Karpas-422 (cell line): ENCODE results near the gene SPATA17. TPM values are rescaled to one million over a fixed set of nuclear protein-coding genes. Genes with fewer than 3 reads are reported as not detected.

Experiments used
- DNase-seq: peaks from one replicate; pipeline ENCODE4 v3.0.0-alpha.2; 2015
- H2AFZ ChIP-seq: fragments of 200-600 bp; sonication (generic); 2 replicates; pipeline ENCODE4 v1.6.1; 2014; ENCODE audit warnings: antibody characterized with exemption, low read length, mixed read lengths
- H3K27ac ChIP-seq: fragments of 200-600 bp; sonication (generic); 2 replicates; pipeline ENCODE4 v1.5.1; 2014; ENCODE audit warnings: mild to moderate bottlenecking, low read length, moderate library complexity
- H3K27me3 ChIP-seq: fragments of 200-600 bp; sonication (generic); 2 replicates; pipeline ENCODE4 v1.6.1; 2014; ENCODE audit warnings: low read length, mixed read lengths
- H3K36me3 ChIP-seq: fragments of 200-600 bp; sonication (generic); 2 replicates; pipeline ENCODE4 v1.6.1; 2014; ENCODE audit warnings: low read length, mixed read lengths; ENCODE audit not compliant: insufficient read depth
- H3K4me1 ChIP-seq: fragments of 200-600 bp; sonication (generic); 2 replicates; pipeline ENCODE4 v1.6.1; 2014; ENCODE audit warnings: mild to moderate bottlenecking, low read length, mixed read lengths
- H3K4me2 ChIP-seq: fragments of 200-600 bp; sonication (generic); 2 replicates; pipeline ENCODE4 v1.6.1; 2014; ENCODE audit warnings: low read length, low read depth, mild to moderate bottlenecking; ENCODE audit not compliant: poor library complexity, severe bottlenecking
- H3K4me3 ChIP-seq: fragments of 200-600 bp; sonication (generic); 2 replicates; pipeline ENCODE4 v1.5.1; 2014; ENCODE audit warnings: mild to moderate bottlenecking, antibody characterized with exemption, low read length, mixed read lengths
- H3K79me2 ChIP-seq: fragments of 200-600 bp; sonication (generic); 2 replicates; pipeline ENCODE4 v1.6.1; 2014; ENCODE audit warnings: mild to moderate bottlenecking, low read length, mixed read lengths
- H3K9ac ChIP-seq: fragments of 200-600 bp; sonication (generic); 2 replicates; pipeline ENCODE4 v1.6.0; 2014; ENCODE audit warnings: low read length
- H3K9me2 ChIP-seq: fragments of 200-600 bp; sonication (generic), shearing (Covaris generic); replicated peaks from 2 replicates; pipeline ENCODE4 v1.6.0; 2014; ENCODE audit warnings: mild to moderate bottlenecking, low read length, moderate library complexity; ENCODE audit not compliant: insufficient read depth
- H3K9me3 ChIP-seq: fragments of 300-700, 200-600 bp; sonication (generic); 2 replicates; pipeline ENCODE4 v1.6.1; 2014; ENCODE audit warnings: low read length, mixed read lengths
- H4K20me1 ChIP-seq: fragments of 200-600 bp; sonication (generic); 2 replicates; pipeline ENCODE4 v1.6.1; 2014; ENCODE audit warnings: mild to moderate bottlenecking, antibody characterized with exemption, low read length, low read depth; ENCODE audit not compliant: insufficient read depth
- total RNA-seq: library from RNA; depleted of rRNA; stranded (reverse); fragments of >200 nt; shearing (Covaris generic); gene quantifications from 2 replicates; pipeline ENCODE4 v1.2.3, GENCODE V29; 2014; ENCODE audit warnings: low replicate concordance

The SPATA17 gene
- total RNA-seq, 1 experiment from 2014 or later: 6.6 TPM

DNA sequence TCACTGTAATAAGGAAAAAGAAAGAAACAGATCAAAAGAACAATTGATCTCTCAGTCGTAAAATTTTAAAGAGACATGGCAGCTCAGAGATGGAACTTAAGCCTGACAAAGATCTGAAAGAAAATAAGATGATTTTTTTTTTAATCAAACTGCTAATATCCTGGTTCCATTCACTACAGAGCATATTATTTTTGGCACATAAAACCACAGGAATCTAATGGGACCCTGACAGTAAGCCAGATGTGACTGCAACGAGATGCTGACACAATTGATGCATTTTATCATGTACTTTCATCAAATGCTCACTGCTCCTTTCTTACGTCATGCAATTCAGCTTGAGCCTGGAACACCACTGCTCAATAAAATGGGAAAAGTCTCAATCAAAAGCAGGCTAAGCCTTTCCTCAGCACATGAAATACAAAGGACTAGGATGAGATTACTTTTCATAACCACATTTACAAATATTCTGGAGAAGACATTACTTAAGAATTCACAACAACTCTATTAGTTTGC is 16.9 kb upstream of the SPATA17 start:
- Histone ChIP-seq H4K20me1 (no peaks in the 10 kb centered on the region), H3K27me3 (no peaks in the 10 kb centered on the region), H3K9me2 (no peaks in the 10 kb centered on the region), H3K9ac (no peak overlapping the region), H3K4me2 (no peak overlapping the region), H3K36me3 (peaks cover 53% of the 10 kb centered on the region; the same call in 1 of the 2 replicates), H3K9me3 (no peaks in the 10 kb centered on the region), H3K4me3 (no peak overlapping the region), H3K27ac (no peak overlapping the region), H3K79me2 (peaks cover 91% of the 10 kb centered on the region), H2AFZ (no peak overlapping the region), H3K4me1 (no peaks in the 10 kb centered on the region; the same call in 1 of the 2 replicates)
- DNase-seq: no peak

DNA sequence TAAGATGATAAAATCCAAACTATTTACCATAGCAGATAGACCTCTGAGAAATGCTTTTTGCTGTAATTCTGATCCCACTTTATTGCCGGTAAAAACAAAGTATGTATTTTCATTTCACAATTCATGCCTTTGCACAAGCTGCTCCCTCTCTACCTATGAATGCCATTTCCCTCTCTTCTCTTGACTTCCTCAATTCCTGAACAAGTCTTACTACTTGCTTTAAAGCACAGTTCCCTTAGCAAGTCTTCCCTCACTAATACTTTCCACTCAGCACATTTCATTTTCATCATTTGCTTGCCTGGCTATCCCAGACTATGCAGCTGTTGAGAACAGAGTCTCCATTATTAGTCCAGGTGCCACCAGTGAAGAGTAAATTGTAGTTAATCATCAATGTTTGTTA is 14.0 kb upstream of the SPATA17 start:
- Histone ChIP-seq H3K36me3 (peaks cover 36% of the 10 kb centered on the region; the same call in 1 of the 2 replicates), H3K4me1 (peaks cover 14% of the 10 kb centered on the region), H3K4me2 (no peak overlapping the region), H3K27ac (no peak overlapping the region), H3K9me3 (no peaks in the 10 kb centered on the region), H2AFZ (no peak overlapping the region), H4K20me1 (no peaks in the 10 kb centered on the region), H3K4me3 (no peak overlapping the region), H3K9ac (no peak overlapping the region), H3K9me2 (no peaks in the 10 kb centered on the region), H3K27me3 (no peaks in the 10 kb centered on the region), H3K79me2 (peaks cover 90% of the 10 kb centered on the region)
- DNase-seq: no peak

DNA sequence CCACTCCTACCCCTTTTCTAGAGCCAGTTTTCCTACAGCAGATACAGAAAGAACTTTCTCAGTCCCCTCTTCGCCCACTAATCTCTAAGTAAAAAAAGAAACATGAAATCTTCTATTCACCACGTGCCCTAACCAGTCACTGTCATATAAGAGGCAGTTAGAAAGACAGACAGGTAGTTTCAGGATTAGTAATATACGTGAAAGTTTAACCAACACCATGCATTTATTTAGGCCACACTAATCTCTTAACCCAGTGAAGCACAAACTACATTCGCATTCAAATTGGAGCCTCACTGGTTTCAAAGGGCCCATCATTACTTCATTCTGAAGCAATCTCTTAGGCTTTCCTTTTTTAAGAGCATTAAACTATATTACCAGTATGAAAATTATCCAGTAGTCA is 10.3 kb upstream of the SPATA17 start:
- Histone ChIP-seq H3K4me2 (no peak overlapping the region), H3K9ac (no peak overlapping the region), H3K27ac (peak overlapping the region; percentile 7; the same call in 1 of the 2 replicates), H3K4me3 (no peak overlapping the region), H3K79me2 (peaks cover 98% of the 10 kb centered on the region), H3K4me1 (peaks cover 35% of the 10 kb centered on the region), H3K9me2 (no peaks in the 10 kb centered on the region), H3K27me3 (no peaks in the 10 kb centered on the region), H4K20me1 (no peaks in the 10 kb centered on the region), H2AFZ (no peak overlapping the region), H3K9me3 (no peaks in the 10 kb centered on the region), H3K36me3 (peaks cover 29% of the 10 kb centered on the region; the same call in 1 of the 2 replicates)
- no peak for DNase-seq

DNA sequence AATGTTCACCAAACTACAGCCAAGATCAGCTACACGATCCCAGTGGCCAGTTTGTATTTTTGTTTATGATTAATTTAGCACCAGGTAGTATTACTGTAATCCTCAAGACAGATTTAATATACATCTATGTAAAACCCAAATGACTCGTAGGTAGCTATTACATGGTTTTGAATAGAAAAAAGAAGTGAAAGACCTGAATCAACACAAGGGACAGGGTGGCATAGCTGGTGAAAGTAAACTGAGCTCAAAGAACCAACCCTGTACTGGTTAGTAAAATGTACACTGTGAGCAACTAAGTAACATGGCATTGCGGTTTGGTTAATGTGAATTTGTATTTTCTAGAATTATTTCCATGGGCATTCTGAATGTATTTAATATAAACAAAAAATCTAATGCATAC is 9.1 kb upstream of the SPATA17 start:
- H3K9me3 ChIP-seq: no peaks in the 10 kb centered on the region
- H3K4me2 ChIP-seq: no peak overlapping the region
- peaks cover 98% of the 10 kb centered on the region for H3K79me2 ChIP-seq
- H2AFZ ChIP-seq: no peak overlapping the region
- no peak overlapping the region for H3K4me3 ChIP-seq
- H3K27ac ChIP-seq: no peak overlapping the region
- no peak for DNase-seq
- H3K4me1 ChIP-seq: peaks cover 40% of the 10 kb centered on the region
- no peaks in the 10 kb centered on the region for H4K20me1 ChIP-seq
- H3K9me2 ChIP-seq: no peaks in the 10 kb centered on the region
- H3K9ac ChIP-seq: no peak overlapping the region
- no peaks in the 10 kb centered on the region for H3K27me3 ChIP-seq
- peaks cover 30% of the 10 kb centered on the region for H3K36me3 ChIP-seq

DNA sequence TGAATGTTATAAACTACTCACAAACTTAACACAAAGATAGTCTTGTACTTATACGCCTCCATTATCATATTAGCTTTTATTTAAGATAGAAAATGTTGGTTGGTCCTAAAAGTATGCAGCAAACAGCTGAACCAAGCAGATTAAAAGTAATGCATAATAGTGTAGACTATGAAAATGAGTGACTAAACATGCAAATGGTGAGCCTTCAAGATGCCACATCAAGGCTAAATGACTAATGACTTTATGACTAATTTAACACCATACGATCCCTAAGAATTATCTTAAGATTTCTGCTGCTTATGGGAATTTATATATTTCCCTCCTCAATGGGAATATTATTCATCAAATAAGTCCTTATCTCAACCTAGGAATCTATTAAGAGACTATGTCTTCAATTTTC is 4.8 kb upstream of the SPATA17 start:
- Histone ChIP-seq H4K20me1 (0 out of 2 replicates have a peak, but pooled peaks cover 5% of the 10 kb centered on the region), H3K9ac (no peak overlapping the region), H3K36me3 (peaks cover 26% of the 10 kb centered on the region), H3K4me1 (peaks cover 63% of the 10 kb centered on the region), H3K4me3 (no peak overlapping the region), H3K79me2 (peaks cover 96% of the 10 kb centered on the region), H3K9me2 (no peaks in the 10 kb centered on the region), H3K27me3 (no peaks in the 10 kb centered on the region), H3K4me2 (no peak overlapping the region), H2AFZ (no peak overlapping the region), H3K27ac (no peak overlapping the region), H3K9me3 (no peaks in the 10 kb centered on the region)
- DNase-seq: no peak

DNA sequence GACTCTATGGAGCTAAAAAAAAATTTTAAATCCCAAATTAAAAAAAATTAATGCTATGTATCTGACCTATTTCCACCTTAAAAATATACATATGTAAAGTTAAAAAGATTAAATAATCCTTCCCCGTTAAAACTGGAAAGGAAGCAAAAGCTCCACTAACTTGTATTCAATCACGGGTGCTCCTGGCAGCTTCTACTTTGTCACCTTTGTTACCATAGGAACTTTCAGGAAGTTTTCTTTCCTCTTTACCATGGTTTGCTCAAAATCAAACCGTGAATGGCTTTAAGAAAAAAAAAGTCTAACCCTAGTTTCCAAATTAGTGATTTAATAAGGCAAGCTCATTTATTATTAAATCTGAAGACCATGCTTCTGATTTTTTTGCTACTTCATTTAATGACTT is 3.7 kb upstream of the SPATA17 start:
- H3K79me2 ChIP-seq: peaks cover 85% of the 10 kb centered on the region
- H2AFZ ChIP-seq: no peak overlapping the region
- no peak overlapping the region for H3K4me2 ChIP-seq
- no peaks in the 10 kb centered on the region for H3K9me2 ChIP-seq
- H3K27me3 ChIP-seq: no peaks in the 10 kb centered on the region
- H3K9ac ChIP-seq: no peak overlapping the region
- no peak overlapping the region for H3K27ac ChIP-seq
- 0 out of 2 replicates have a peak, but pooled peaks cover 5% of the 10 kb centered on the region for H4K20me1 ChIP-seq
- no peak for DNase-seq
- peaks cover 26% of the 10 kb centered on the region for H3K36me3 ChIP-seq
- H3K4me1 ChIP-seq: peaks cover 58% of the 10 kb centered on the region
- H3K4me3 ChIP-seq: no peak overlapping the region
- no peaks in the 10 kb centered on the region for H3K9me3 ChIP-seq

DNA sequence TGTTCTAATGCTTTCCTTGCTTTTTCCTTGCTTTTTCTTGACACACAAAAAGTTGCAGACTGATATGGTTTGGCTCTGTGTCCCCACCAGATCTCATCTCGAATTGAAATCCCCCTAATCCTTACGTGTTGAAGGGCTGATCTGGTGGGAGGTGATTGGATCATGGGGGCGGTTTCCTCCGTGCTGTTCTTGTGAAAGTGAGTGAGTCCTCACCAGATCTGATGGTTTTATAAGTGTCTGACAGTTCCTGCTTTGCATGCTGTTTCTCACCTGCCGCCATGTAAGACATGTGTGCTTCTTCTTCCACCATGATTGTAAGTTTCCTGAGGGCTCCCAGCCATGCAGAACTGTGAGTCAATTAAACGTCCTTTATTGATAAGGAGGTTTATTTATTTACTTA is 11.3 kb downstream of the SPATA17 start:
- Histone ChIP-seq H3K4me3 (no peak overlapping the region), H3K9ac (no peak overlapping the region), H3K4me1 (no peaks in the 10 kb centered on the region), H3K9me3 (no peaks in the 10 kb centered on the region), H2AFZ (no peak overlapping the region), H3K4me2 (no peak overlapping the region), H3K9me2 (no peaks in the 10 kb centered on the region), H3K27ac (no peak overlapping the region), H3K27me3 (no peaks in the 10 kb centered on the region), H3K36me3 (no peaks in the 10 kb centered on the region), H4K20me1 (no peaks in the 10 kb centered on the region), H3K79me2 (no peaks in the 10 kb centered on the region)
- DNase-seq: no peak

DNA sequence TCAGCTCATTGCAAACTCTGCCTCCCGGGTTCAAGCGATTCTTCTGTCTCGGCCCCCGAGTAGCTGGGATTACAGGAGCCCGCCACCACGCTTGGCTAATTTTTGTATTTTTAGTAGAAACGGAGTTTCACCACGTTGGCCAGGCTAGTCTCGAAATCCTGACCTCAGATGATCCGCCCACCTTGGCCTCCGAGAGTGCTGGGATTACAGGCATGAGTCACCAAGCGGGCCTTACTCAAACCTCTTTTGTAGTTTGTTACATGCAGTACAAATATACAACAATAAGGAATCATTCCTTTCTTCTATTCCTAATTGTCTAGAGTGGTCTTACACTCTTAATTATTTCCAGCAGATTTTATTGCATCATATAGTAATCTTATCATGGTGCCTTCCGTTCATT is 16.6 kb downstream of the SPATA17 start:
- H3K27me3 ChIP-seq: no peaks in the 10 kb centered on the region
- no peak overlapping the region for H2AFZ ChIP-seq
- H3K4me3 ChIP-seq: no peak overlapping the region
- no peaks in the 10 kb centered on the region for H3K36me3 ChIP-seq
- H4K20me1 ChIP-seq: no peaks in the 10 kb centered on the region
- H3K9me2 ChIP-seq: no peaks in the 10 kb centered on the region
- no peak for DNase-seq
- no peak overlapping the region for H3K27ac ChIP-seq
- no peaks in the 10 kb centered on the region for H3K4me1 ChIP-seq
- H3K4me2 ChIP-seq: no peak overlapping the region
- no peaks in the 10 kb centered on the region for H3K9me3 ChIP-seq
- H3K79me2 ChIP-seq: no peaks in the 10 kb centered on the region
- H3K9ac ChIP-seq: no peak overlapping the region
